Suprapubic skin (tissue), 4 donors: ENCODE data around the gene FSIP1. TPM values are rescaled to one million over a fixed set of nuclear protein-coding genes. Genes with fewer than 3 reads are reported as not detected.

ENCODE experiments used
- DNase-seq, 2 donors: peaks; one replicate each; pipeline ENCODE4 v3.0.0-alpha.2; 2019; ENCODE audit warnings: low spot score in 2 of 2
- H3K27ac ChIP-seq: fragments of 200-600 bp; sonication (generic); one replicate; pipeline ENCODE4 v1.5.1; 2019
- H3K27me3 ChIP-seq: fragments of 200-600 bp; sonication (generic); one replicate; pipeline ENCODE4 v1.5.1; 2019
- H3K36me3 ChIP-seq: fragments of 200-600 bp; sonication (generic); one replicate; pipeline ENCODE4 v1.5.1; 2019
- H3K4me1 ChIP-seq: fragments of 200-600 bp; sonication (generic); one replicate; pipeline ENCODE4 v1.5.1; 2019
- H3K4me3 ChIP-seq: fragments of 200-600 bp; sonication (generic); one replicate; pipeline ENCODE4 v1.5.1; 2019; ENCODE audit warnings: mild to moderate bottlenecking
- H3K9me3 ChIP-seq: fragments of 200-600 bp; sonication (generic); one replicate; pipeline ENCODE4 v1.5.1; 2019
- EP300 ChIP-seq: sonication (generic); formaldehyde crosslinking; IDR thresholded peaks from one replicate; pipeline ENCODE4 v1.6.1; 2017; ENCODE audit warnings: antibody characterized with exemption
- POLR2A ChIP-seq, 2 donors: fragments of 450-650 bp; IDR thresholded peaks; one replicate each; pipeline ENCODE4 v1.6.1; 2017; ENCODE audit warnings: antibody characterized with exemption in 2 of 2, mild to moderate bottlenecking in 2 of 2, moderate library complexity in 2 of 2
- POLR2AphosphoS5 ChIP-seq, 3 donors: sonication (generic); formaldehyde crosslinking; IDR thresholded peaks; one replicate each; pipeline ENCODE4 v1.6.1; 2017; ENCODE audit warnings: antibody characterized with exemption in 3 of 3
- WGBS: methylation state at CpG from one replicate; pipeline ENCODE4 v1.1.5; 2018; 5-methylcytosine and 5-hydroxymethylcytosine counted together
- total RNA-seq, 4 donors: library from RNA; depleted of rRNA; stranded (reverse); fragments of >200 nt; gene quantifications; one replicate each; pipeline ENCODE4 v1.1.0, GENCODE V29; 2016
- TF ChIP-seq, protein P1 (sequence below), 2 donors: fragments of 200-600 bp in 1 of 2; fragments of 450-650 bp in 1 of 2; sonication (generic) in 1 of 2; IDR thresholded peaks; one replicate each; pipeline ENCODE4 v1.5.1; 2016 to 2019; ENCODE audit warnings: antibody characterized with exemption in 2 of 2, mild to moderate bottlenecking in 1 of 2, moderate library complexity in 1 of 2

The FSIP1 gene
- total RNA-seq, 4 donors from 2014 or later = 0.21 to 0.24 TPM; not detected in 2

DNA sequence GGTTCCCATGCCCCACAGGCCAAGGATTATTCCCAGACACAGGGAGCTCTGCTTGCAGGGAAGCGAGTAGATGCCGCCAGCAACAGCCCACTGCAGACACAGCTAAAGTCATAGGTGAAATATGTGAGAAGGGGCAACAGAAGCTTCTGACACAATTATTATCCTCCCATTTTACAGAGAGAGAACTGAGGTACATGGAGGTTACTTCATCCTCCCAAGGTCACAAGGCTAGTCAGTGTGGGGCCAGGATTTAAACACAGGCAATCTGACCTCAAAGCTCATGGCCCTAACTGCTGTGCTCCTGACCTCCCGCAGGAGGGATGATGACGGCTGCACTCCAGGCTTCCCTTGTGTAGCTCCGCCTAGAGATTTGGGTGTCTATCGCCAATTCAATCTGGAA is 15.7 kb upstream of the FSIP1 start:
- no peak overlapping the region for H3K4me3 ChIP-seq
- DNase-seq = no peak
- H3K27ac ChIP-seq = no peak overlapping the region
- TF ChIP-seq POLR2AphosphoS5 (IDR thresholded peaks at IDR 0.05) (no peak), POLR2A (IDR thresholded peaks at IDR 0.05) (no peak), EP300 (no peak)
- TF ChIP-seq, protein P1, sequence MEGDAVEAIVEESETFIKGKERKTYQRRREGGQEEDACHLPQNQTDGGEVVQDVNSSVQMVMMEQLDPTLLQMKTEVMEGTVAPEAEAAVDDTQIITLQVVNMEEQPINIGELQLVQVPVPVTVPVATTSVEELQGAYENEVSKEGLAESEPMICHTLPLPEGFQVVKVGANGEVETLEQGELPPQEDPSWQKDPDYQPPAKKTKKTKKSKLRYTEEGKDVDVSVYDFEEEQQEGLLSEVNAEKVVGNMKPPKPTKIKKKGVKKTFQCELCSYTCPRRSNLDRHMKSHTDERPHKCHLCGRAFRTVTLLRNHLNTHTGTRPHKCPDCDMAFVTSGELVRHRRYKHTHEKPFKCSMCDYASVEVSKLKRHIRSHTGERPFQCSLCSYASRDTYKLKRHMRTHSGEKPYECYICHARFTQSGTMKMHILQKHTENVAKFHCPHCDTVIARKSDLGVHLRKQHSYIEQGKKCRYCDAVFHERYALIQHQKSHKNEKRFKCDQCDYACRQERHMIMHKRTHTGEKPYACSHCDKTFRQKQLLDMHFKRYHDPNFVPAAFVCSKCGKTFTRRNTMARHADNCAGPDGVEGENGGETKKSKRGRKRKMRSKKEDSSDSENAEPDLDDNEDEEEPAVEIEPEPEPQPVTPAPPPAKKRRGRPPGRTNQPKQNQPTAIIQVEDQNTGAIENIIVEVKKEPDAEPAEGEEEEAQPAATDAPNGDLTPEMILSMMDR (IDR thresholded peaks at IDR 0.05) = no peak
- H3K4me1 ChIP-seq = no peaks in the 10 kb centered on the region
- H3K27me3 ChIP-seq = no peaks in the 10 kb centered on the region
- no peaks in the 10 kb centered on the region for H3K9me3 ChIP-seq
- H3K36me3 ChIP-seq = no peaks in the 10 kb centered on the region
- 93% methylated on average over 6 of the region's 6 CpGs for WGBS

DNA sequence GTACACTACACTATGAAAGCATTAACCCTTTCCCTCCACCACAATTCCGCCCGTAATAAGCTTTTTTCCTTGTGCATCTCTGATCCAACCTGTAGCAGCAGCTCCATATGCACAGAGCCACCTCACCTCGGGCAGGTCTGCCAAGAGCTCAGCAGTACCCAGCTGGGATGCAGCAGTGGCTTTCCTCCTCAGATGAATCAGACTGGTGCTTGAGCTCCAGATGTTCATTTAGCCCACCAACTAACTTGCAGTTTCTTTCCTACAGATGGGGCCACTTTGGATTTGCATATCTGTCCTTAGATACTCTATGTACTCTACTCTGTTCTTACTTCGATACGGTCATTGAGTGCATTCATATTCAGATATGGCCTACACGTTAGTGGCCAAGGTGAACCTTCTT is 14.8 kb upstream of the FSIP1 start:
- Histone ChIP-seq H3K27ac (no peak overlapping the region), H3K9me3 (no peaks in the 10 kb centered on the region), H3K27me3 (no peaks in the 10 kb centered on the region), H3K4me1 (no peaks in the 10 kb centered on the region), H3K4me3 (no peak overlapping the region), H3K36me3 (no peaks in the 10 kb centered on the region)
- 86% methylated on average over 6 of the region's 6 CpGs for WGBS
- DNase-seq = no peak
- TF ChIP-seq EP300 = no peak
- TF ChIP-seq, protein P1 (IDR thresholded peaks at IDR 0.05) = no peak
- no peak for TF ChIP-seq POLR2AphosphoS5 (IDR thresholded peaks at IDR 0.05)
- TF ChIP-seq POLR2A (IDR thresholded peaks at IDR 0.05) = no peak

DNA sequence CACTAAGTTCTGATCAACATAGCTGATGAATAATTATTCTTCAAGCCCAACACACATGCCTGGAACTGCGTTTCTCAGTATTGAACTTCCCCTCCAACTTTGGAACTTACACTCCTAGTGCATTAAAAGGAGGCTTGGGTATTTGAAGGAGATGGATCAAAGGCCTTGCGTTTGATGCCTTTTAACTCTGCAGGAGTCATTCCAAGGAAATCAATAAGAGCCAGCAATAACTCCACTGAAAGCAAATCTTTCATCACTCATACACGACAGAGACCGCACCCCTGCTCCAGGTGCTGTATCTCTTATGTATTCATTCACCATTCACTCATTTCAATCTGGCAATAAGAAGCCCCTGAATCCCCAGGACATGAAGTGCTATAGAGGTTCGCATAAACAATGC is 14.0 kb upstream of the FSIP1 start:
- 69% methylated on average over 5 of the region's 5 CpGs for WGBS
- TF ChIP-seq EP300 = no peak
- TF ChIP-seq, protein P1 (IDR thresholded peaks at IDR 0.05) = no peak
- no peak for TF ChIP-seq POLR2A (IDR thresholded peaks at IDR 0.05)
- TF ChIP-seq POLR2AphosphoS5 (IDR thresholded peaks at IDR 0.05) = no peak

GRCh38 chr15:39795486-39795885 is 12.8 kb upstream of the FSIP1 start:
- Histone ChIP-seq H3K4me3 (no peak overlapping the region), H3K27ac (no peak overlapping the region), H3K9me3 (no peaks in the 10 kb centered on the region), H3K27me3 (no peaks in the 10 kb centered on the region), H3K36me3 (no peaks in the 10 kb centered on the region), H3K4me1 (no peaks in the 10 kb centered on the region)
- WGBS = 43% methylated on average over 3 of the region's 3 CpGs
- TF ChIP-seq POLR2AphosphoS5 (IDR thresholded peaks at IDR 0.05) (no peak), EP300 (no peak), POLR2A (IDR thresholded peaks at IDR 0.05) (no peak)
- TF ChIP-seq, protein P1 (IDR thresholded peaks at IDR 0.05) = no peak
- no peak for DNase-seq

More for the DNA sequence above, 14.0 kb upstream of the FSIP1 start:
- H3K27ac ChIP-seq = no peak overlapping the region
- no peak overlapping the region for H3K4me3 ChIP-seq
- no peak for DNase-seq
- H3K27me3 ChIP-seq = no peaks in the 10 kb centered on the region
- no peaks in the 10 kb centered on the region for H3K4me1 ChIP-seq
- H3K36me3 ChIP-seq = no peaks in the 10 kb centered on the region
- no peaks in the 10 kb centered on the region for H3K9me3 ChIP-seq

DNA sequence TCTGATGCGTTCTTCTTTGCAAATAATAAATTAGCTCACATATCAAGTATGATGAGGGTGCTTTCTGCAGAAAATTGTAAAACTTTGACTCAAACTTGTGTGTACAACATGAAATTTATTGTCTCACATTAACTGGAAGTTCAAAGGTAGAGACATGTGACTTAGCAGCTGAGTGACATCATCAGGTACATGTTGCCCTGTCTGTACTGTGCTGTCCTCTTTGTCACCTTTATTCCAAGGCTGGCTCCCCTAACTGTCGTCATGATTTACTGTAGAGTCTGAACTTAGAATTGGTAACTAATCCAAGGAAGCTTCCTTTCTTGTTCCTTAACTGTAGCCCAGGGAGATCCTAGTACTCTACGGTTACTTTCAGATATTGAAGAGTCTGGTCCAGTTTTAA is 12.3 kb upstream of the FSIP1 start:
- Histone ChIP-seq H3K27ac (no peak overlapping the region), H3K27me3 (no peaks in the 10 kb centered on the region), H3K9me3 (no peaks in the 10 kb centered on the region), H3K4me1 (no peaks in the 10 kb centered on the region), H3K4me3 (no peak overlapping the region), H3K36me3 (no peaks in the 10 kb centered on the region)
- TF ChIP-seq POLR2A (IDR thresholded peaks at IDR 0.05) (no peak), POLR2AphosphoS5 (IDR thresholded peaks at IDR 0.05) (no peak), EP300 (no peak)
- TF ChIP-seq, protein P1 (IDR thresholded peaks at IDR 0.05) = no peak
- 81% methylated on average over 3 of the region's 3 CpGs for WGBS
- no peak for DNase-seq
